Measurements from ENCODE around the gene MEIOB. TPM values are rescaled to one million over a fixed set of nuclear protein-coding genes. Genes with fewer than 3 reads are reported as not detected.

MEIOB gene
- total RNA-seq, 3 donors from 2014 or later (not counting 1 experiment from before 2014, with no cell fraction given), result not detected

DNA sequence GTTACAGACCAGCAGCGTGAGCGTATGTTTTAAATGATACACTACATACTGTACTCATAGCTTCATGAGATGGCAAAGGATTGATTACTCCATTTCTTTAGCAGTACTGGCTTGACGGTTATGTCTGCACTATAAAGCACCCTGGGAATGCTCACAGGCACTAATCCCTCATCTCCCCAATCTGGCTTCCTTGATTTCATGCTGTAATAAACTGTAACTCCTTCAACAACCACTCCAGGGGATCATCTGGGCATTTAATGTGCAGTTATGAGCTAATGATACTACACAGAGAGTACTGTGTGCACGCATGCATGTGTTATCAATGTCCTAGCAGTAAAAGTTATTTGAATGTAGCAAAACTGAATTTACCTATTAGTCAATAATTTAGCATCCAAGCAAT, 20.2 kb downstream of the MEIOB start:
- no peak overlapping the region for H3K4me3 Mint-ChIP-seq
- H3K9me3 ChIP-seq (ENCODE audit: control insufficient read depth, insufficient read depth, low read length), result no peaks in the 10 kb centered on the region
- TF ChIP-seq, protein P1, sequence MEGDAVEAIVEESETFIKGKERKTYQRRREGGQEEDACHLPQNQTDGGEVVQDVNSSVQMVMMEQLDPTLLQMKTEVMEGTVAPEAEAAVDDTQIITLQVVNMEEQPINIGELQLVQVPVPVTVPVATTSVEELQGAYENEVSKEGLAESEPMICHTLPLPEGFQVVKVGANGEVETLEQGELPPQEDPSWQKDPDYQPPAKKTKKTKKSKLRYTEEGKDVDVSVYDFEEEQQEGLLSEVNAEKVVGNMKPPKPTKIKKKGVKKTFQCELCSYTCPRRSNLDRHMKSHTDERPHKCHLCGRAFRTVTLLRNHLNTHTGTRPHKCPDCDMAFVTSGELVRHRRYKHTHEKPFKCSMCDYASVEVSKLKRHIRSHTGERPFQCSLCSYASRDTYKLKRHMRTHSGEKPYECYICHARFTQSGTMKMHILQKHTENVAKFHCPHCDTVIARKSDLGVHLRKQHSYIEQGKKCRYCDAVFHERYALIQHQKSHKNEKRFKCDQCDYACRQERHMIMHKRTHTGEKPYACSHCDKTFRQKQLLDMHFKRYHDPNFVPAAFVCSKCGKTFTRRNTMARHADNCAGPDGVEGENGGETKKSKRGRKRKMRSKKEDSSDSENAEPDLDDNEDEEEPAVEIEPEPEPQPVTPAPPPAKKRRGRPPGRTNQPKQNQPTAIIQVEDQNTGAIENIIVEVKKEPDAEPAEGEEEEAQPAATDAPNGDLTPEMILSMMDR (IDR thresholded peaks at IDR 0.05), result no peak
- H3K4me1 Mint-ChIP-seq, result no peaks in the 10 kb centered on the region
- H3K27ac ChIP-seq (ENCODE audit: low read length), result no peak overlapping the region
- WGBS (ENCODE audit: insufficient coverage), result 80% methylated on average over 3 of the region's 4 CpGs
- H3K4me3 ChIP-seq (ENCODE audit: low read length), result no peak overlapping the region
- H3K36me3 ChIP-seq (ENCODE audit: control insufficient read depth, insufficient read depth, low read length), result no peaks in the 10 kb centered on the region
- no peaks in the 10 kb centered on the region for H3K9me3 Mint-ChIP-seq
- H3K4me1 ChIP-seq (ENCODE audit: control insufficient read depth, insufficient read depth, low read length), result no peaks in the 10 kb centered on the region
- ATAC-seq (no peak), DNase-seq (no peak)
- no peaks in the 10 kb centered on the region for H3K36me3 Mint-ChIP-seq
- no peak overlapping the region for H3K27ac Mint-ChIP-seq
- H3K27me3 Mint-ChIP-seq (ENCODE audit: low read depth in 2 of 2), result peaks cover 18 to 32% of the 10 kb centered on the region in 2 donors
- intact Hi-C loops (cut with micrococcal nuclease), result no loop called here
- H3K27me3 ChIP-seq (ENCODE audit: control insufficient read depth, insufficient read depth, low read length), result no peaks in the 10 kb centered on the region

DNA sequence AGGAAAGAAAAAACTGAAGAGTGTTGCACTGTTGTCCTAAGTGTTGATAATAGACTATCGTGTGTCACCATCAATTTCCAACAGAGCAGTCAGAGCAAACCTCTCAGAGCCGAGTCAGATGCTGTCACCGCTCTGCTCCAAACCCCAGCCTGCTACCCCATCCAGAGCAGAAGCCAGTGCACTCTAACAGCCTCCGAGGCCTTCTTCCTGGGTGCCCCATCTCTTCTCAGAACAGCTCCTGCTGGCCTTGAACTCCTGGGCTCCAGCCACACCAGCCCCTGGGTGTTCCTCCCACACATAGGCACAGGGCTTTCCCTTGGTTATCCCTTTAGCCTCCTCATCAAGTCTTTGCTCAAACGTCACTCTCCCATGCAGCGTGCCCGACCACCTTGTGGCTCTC, 21.0 kb downstream of the MEIOB start:
- intact Hi-C loops (cut with micrococcal nuclease), result no loop called here
- H3K4me1 Mint-ChIP-seq, result no peaks in the 10 kb centered on the region
- H3K36me3 ChIP-seq (ENCODE audit: control insufficient read depth, insufficient read depth, low read length), result no peaks in the 10 kb centered on the region
- no peak overlapping the region for H3K27ac ChIP-seq (ENCODE audit: low read length)
- no peak overlapping the region for H3K4me3 Mint-ChIP-seq
- H3K27me3 ChIP-seq (ENCODE audit: control insufficient read depth, insufficient read depth, low read length), result peaks cover under 1% of the 10 kb centered on the region
- no peak for ATAC-seq
- no peaks in the 10 kb centered on the region for H3K9me3 ChIP-seq (ENCODE audit: control insufficient read depth, insufficient read depth, low read length)
- no peaks in the 10 kb centered on the region for H3K9me3 Mint-ChIP-seq
- TF ChIP-seq, protein P1 (IDR thresholded peaks at IDR 0.05), result no peak
- 82% methylated on average over 7 of the region's 7 CpGs for WGBS (ENCODE audit: insufficient coverage)
- no peak overlapping the region for H3K27ac Mint-ChIP-seq
- no peaks in the 10 kb centered on the region for H3K36me3 Mint-ChIP-seq
- peaks cover 23 to 37% of the 10 kb centered on the region in 2 donors for H3K27me3 Mint-ChIP-seq (ENCODE audit: low read depth in 2 of 2)
- no peaks in the 10 kb centered on the region for H3K4me1 ChIP-seq (ENCODE audit: control insufficient read depth, insufficient read depth, low read length)
- no peak overlapping the region for H3K4me3 ChIP-seq (ENCODE audit: low read length)
- no peak for DNase-seq

DNA sequence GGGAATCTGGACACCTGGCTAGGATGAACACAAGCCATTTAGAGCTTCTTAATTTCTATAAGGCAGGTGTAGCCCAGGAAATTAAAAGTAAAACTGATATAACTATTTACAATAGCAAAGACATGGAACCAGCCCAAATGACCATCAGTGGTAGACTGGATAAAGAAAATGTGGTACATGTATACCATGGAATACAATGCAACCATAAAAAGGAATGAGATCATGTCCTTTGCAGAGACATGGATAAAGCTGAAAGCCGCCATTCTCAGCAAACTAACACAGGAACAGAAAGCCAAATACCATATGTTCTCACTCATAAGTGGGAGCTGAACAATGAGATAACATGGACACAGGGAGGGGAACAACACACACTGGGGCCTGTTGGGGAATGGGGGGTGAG, 25.5 kb downstream of the MEIOB start:
- Mint-ChIP-seq H3K9me3 (no peaks in the 10 kb centered on the region), H3K27me3 (ENCODE audit: low read depth in 2 of 2) (peaks cover 15% of the 10 kb centered on the region in 2 donors), H3K4me1 (no peaks in the 10 kb centered on the region), H3K36me3 (no peaks in the 10 kb centered on the region), H3K27ac (no peak overlapping the region), H3K4me3 (no peak overlapping the region)
- TF ChIP-seq, protein P1 (IDR thresholded peaks at IDR 0.05), result no peak
- WGBS (ENCODE audit: insufficient coverage), result no CpG with 5 or more reads among the region's 1 CpG
- Histone ChIP-seq H3K27ac (ENCODE audit: low read length) (no peak overlapping the region), H3K27me3 (ENCODE audit: control insufficient read depth, insufficient read depth, low read length) (peaks cover 3% of the 10 kb centered on the region), H3K4me3 (ENCODE audit: low read length) (no peak overlapping the region), H3K4me1 (ENCODE audit: control insufficient read depth, insufficient read depth, low read length) (no peaks in the 10 kb centered on the region), H3K9me3 (ENCODE audit: control insufficient read depth, insufficient read depth, low read length) (no peaks in the 10 kb centered on the region), H3K36me3 (ENCODE audit: control insufficient read depth, insufficient read depth, low read length) (no peaks in the 10 kb centered on the region)
- DNase-seq (no peak), ATAC-seq (no peak)
- intact Hi-C loops (cut with micrococcal nuclease), result no loop called here

DNA sequence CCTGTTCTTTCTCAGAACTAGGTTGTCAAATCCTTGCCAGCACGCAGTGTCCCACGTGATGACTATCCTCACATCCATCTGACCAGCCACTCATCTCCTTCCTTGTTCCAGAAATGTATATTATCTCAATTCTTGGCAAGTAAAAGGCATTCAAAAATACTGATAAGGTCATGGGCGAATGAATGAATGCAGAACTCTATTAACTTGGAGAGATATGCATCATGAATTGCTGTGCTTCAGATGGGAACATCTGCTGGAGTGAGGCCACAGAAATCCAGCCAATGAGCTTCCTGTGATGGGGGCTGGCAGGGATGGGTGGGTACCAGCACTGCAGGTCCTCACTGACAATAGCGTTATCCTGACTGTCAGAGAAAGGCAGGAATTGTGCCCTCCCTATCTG, 26.0 kb downstream of the MEIOB start:
- no peak overlapping the region for H3K4me3 ChIP-seq (ENCODE audit: low read length)
- intact Hi-C loops (cut with micrococcal nuclease), result no loop called here
- no peaks in the 10 kb centered on the region for H3K36me3 ChIP-seq (ENCODE audit: control insufficient read depth, insufficient read depth, low read length)
- H3K4me1 Mint-ChIP-seq, result no peaks in the 10 kb centered on the region
- WGBS (ENCODE audit: insufficient coverage), result 65% methylated on average over 4 of the region's 4 CpGs
- peaks cover 10 to 15% of the 10 kb centered on the region in 2 donors for H3K27me3 Mint-ChIP-seq (ENCODE audit: low read depth in 2 of 2)
- no peaks in the 10 kb centered on the region for H3K36me3 Mint-ChIP-seq
- H3K27ac ChIP-seq (ENCODE audit: low read length), result no peak overlapping the region
- no peak overlapping the region for H3K27ac Mint-ChIP-seq
- H3K4me1 ChIP-seq (ENCODE audit: control insufficient read depth, insufficient read depth, low read length), result no peaks in the 10 kb centered on the region
- ATAC-seq (no peak), DNase-seq (no peak)
- H3K9me3 Mint-ChIP-seq, result no peaks in the 10 kb centered on the region
- H3K27me3 ChIP-seq (ENCODE audit: control insufficient read depth, insufficient read depth, low read length), result peaks cover 3% of the 10 kb centered on the region
- TF ChIP-seq, protein P1 (IDR thresholded peaks at IDR 0.05), result no peak
- H3K9me3 ChIP-seq (ENCODE audit: control insufficient read depth, insufficient read depth, low read length), result no peaks in the 10 kb centered on the region
- no peak overlapping the region for H3K4me3 Mint-ChIP-seq

Data from natural killer cell (primary cell).